BLaER1 treated with 17β-estradiol and CSF1 and Interleukin-3, amounts not matched to agents 10 nM and 100 nM (cell line): ENCODE results near the gene DNER.
"Not testable (repeated sequence)": the region's sequence is repeated elsewhere in the genome, so short reads cannot be mapped to it uniquely, and the experiment has no call there.

Source experiments
- H3K27ac ChIP-seq, 11 experiments: shearing (Covaris generic); formaldehyde crosslinking; 2 replicates each; pipeline ENCODE4 v1.8.1; 2022
- H3K27me3 ChIP-seq, 11 experiments: shearing (Covaris generic); formaldehyde crosslinking; 2 replicates each; pipeline ENCODE4 v1.8.1; 2022
- H3K36me3 ChIP-seq, 11 experiments: shearing (Covaris generic); formaldehyde crosslinking; 2 replicates each; pipeline ENCODE4 v1.8.1; 2022
- H3K4me1 ChIP-seq, 10 experiments: shearing (Covaris generic); formaldehyde crosslinking; 2 replicates each; pipeline ENCODE4 v1.8.1; 2022
- H3K4me2 ChIP-seq, 11 experiments: shearing (Covaris generic); formaldehyde crosslinking; 2 replicates each; pipeline ENCODE4 v1.8.1; 2022
- H3K4me3 ChIP-seq, 10 experiments: shearing (Covaris generic); formaldehyde crosslinking; 2 replicates each; pipeline ENCODE4 v1.8.1; 2022
- H3K9ac ChIP-seq, 11 experiments: shearing (Covaris generic); formaldehyde crosslinking; 2 replicates each; pipeline ENCODE4 v1.8.1; 2022
- H3K9me3 ChIP-seq, 11 experiments: shearing (Covaris generic); formaldehyde crosslinking; replicated peaks in 1 of 11; 2 replicates each; pipeline ENCODE4 v1.8.1; 2022
- H4K20me1 ChIP-seq, 11 experiments: shearing (Covaris generic); formaldehyde crosslinking; 2 replicates each; pipeline ENCODE4 v1.8.1; 2022
- Cebpa-rat ChIP-seq, 11 experiments: shearing (Covaris generic); IDR thresholded peaks; 2 replicates each; pipeline ENCODE4 v1.8.1; 2022

DNER gene

DNA sequence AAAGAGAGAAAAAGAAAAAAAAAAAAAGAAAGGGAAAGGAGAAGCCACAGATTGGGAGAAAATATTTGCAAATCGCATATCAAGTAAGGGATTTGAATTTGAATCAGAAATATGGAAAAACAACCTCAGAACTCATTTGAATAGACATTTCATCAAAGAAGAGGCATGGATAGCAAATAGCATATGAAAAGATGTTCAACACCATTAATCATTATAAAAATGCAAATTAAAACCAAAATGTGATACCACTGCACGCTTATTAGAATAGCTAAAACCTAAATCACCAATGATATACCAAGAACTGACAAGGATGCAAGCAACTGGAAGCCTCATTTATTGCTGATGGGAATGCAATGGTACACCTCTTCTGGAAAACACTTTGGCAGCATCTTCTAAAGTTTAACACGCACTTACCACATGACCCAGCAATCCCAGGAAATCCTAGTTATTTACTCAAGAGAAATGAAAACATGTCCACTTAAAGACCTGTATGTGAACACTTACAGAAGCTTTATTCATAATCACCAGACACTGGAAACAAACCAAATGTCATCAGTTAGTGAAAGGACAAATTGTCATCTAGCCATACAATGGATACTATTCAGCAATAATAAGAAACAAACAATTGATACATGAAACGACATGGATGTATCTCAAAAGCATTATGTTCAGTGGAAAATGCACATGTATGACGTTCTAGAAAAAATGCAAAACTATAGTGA lies 10.3 kb downstream of the DNER start:
- no peak for TF ChIP-seq Cebpa-rat (IDR thresholded peaks at IDR 0.05)
- no peaks in the 10 kb centered on the region for H3K36me3 ChIP-seq
- H3K4me3 ChIP-seq = no peak overlapping the region
- no peak overlapping the region for H3K4me2 ChIP-seq
- peaks cover 0 to 9% (median 7%) of the 10 kb centered on the region in 10 experiments; a peak in 8 of 20 replicates for H3K4me1 ChIP-seq
- no peaks in the 10 kb centered on the region for H3K9me3 ChIP-seq
- H4K20me1 ChIP-seq = no peaks in the 10 kb centered on the region
- no peaks in the 10 kb centered on the region for H3K27me3 ChIP-seq
- H3K27ac ChIP-seq = no peak overlapping the region
- H3K9ac ChIP-seq = no peak overlapping the region

DNA sequence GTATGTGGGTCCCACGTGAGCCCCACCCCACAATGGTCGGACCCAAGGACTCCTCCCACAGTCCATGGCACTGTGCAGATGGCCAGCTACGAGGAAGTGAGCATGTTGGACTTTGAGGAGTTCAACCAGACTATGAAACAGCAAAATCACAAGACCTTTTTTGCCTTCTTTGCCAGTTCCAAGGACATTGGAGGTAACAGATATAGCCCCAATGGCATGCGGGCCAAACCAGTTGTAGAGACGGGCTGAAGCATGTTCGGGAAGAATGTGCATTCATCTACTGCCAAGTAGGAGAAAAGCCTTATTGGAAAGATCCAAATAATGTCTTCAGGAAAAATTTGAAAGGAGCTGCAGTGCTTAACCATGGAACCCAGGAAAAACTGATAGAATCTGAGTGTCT lies 12.6 kb downstream of the DNER start:
- no peak for TF ChIP-seq Cebpa-rat (IDR thresholded peaks at IDR 0.05)
- no peak overlapping the region for H3K4me2 ChIP-seq
- no peaks in the 10 kb centered on the region for H4K20me1 ChIP-seq
- no peak overlapping the region for H3K27ac ChIP-seq
- H3K9ac ChIP-seq = no peak overlapping the region
- no peaks in the 10 kb centered on the region for H3K4me1 ChIP-seq
- H3K4me3 ChIP-seq = no peak overlapping the region
- H3K27me3 ChIP-seq = no peaks in the 10 kb centered on the region
- no peaks in the 10 kb centered on the region for H3K9me3 ChIP-seq
- no peaks in the 10 kb centered on the region for H3K36me3 ChIP-seq

GRCh38 chr2:229701062-229701461 lies 13.3 kb downstream of the DNER start:
- Histone ChIP-seq H3K27ac (no peak overlapping the region), H3K27me3 (no peaks in the 10 kb centered on the region), H3K9me3 (no peaks in the 10 kb centered on the region), H4K20me1 (no peaks in the 10 kb centered on the region), H3K4me1 (no peaks in the 10 kb centered on the region), H3K36me3 (no peaks in the 10 kb centered on the region), H3K4me3 (no peak overlapping the region), H3K4me2 (no peak overlapping the region), H3K9ac (no peak overlapping the region)
- no peak for TF ChIP-seq Cebpa-rat (IDR thresholded peaks at IDR 0.05)

DNA sequence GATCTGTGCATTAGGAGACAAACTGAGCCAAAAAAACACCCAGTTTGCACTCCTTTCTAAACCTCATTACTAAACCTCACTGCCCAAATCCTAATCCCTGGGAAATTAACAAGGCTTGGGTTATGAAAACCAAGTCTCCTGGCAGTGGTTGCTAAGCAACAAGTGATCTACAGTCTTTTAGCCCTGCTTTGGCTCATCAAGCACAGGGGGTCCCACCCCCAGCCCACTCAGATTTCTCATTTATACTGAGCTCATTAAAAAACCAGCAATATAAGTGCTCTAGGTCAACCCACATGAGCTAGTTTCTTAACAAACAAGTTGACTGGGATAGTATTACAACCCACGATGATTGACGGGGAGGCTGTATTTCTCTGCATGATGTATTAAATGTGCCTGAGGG lies 18.4 kb downstream of the DNER start:
- peaks cover 0 to 16% (median 8%) of the 10 kb centered on the region in 11 experiments; a peak in 9 of 22 replicates for H3K9me3 ChIP-seq
- no peaks in the 10 kb centered on the region for H4K20me1 ChIP-seq
- TF ChIP-seq Cebpa-rat (IDR thresholded peaks at IDR 0.05) = no peak
- H3K4me1 ChIP-seq = no peaks in the 10 kb centered on the region
- H3K27ac ChIP-seq = no peak overlapping the region
- H3K9ac ChIP-seq = no peak overlapping the region
- H3K27me3 ChIP-seq = no peaks in the 10 kb centered on the region
- H3K4me2 ChIP-seq = no peak overlapping the region
- no peak overlapping the region for H3K4me3 ChIP-seq
- H3K36me3 ChIP-seq = no peaks in the 10 kb centered on the region

DNA sequence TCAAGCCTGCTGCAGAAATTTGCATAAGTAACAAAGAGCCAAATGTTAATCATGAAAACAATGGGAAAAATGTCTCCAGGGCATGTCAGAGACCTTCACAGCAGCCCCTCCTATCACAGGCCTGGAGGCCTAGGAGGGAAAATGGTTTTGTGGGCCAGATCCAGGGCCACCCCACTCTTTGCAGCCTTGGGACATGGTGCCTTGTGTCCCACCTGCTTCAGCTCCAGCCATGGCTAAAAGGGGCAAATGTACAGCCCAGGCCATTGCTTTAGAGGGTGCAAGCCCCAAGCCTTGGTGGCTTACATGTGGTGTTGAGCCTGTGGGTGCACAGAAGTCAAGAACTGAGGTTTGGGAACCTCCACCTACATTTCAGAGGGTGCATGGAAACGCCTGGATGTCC lies 20.5 kb downstream of the DNER start:
- not testable (repeated sequence) for H3K27me3 ChIP-seq, H3K4me2 ChIP-seq, H3K36me3 ChIP-seq, H3K4me3 ChIP-seq, H3K4me1 ChIP-seq, H3K9ac ChIP-seq, H4K20me1 ChIP-seq, H3K27ac ChIP-seq
- H3K9me3 ChIP-seq = peaks cover 0 to 16% (median 9%) of the 10 kb centered on the region in 11 experiments; a peak in 11 of 22 replicates

GRCh38 chr2:229691631-229692030 lies 22.7 kb downstream of the DNER start:
- H3K4me1 ChIP-seq = no peaks in the 10 kb centered on the region
- TF ChIP-seq Cebpa-rat (IDR thresholded peaks at IDR 0.05) = no peak
- no peak overlapping the region for H3K4me2 ChIP-seq
- no peak overlapping the region for H3K9ac ChIP-seq
- peaks cover 0 to 16% (median 10%) of the 10 kb centered on the region in 11 experiments; a peak in 11 of 22 replicates for H3K9me3 ChIP-seq
- H3K36me3 ChIP-seq = no peaks in the 10 kb centered on the region
- H4K20me1 ChIP-seq = no peaks in the 10 kb centered on the region
- no peak overlapping the region for H3K27ac ChIP-seq
- H3K27me3 ChIP-seq = no peaks in the 10 kb centered on the region
- H3K4me3 ChIP-seq = no peak overlapping the region

DNA sequence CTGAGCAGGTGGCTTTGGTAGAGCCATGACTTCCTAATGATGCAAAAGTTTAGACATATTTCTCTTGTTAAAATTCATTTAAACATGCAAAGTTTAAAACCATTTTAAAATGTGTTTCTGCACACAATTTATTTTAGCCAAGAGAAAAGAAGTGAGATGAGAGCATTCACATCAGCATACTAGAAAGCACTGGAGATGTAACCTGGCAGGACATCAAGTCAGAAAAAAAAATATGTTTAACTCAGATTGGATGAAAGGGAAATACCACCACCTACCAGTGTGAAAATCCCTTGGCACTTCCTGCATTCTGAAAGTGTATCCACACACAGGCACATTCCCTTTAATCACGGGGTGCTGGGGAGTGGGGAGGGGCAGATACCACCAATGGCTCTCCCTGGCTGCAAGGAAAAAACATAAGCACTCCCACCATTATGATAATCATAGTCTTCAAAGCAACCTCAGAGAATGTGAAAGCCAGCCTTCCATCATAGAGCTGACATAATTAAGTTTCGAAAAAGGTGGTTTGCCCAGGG lies 25.0 kb downstream of the DNER start:
- TF ChIP-seq Cebpa-rat (IDR thresholded peaks at IDR 0.05) = no peak

DNA sequence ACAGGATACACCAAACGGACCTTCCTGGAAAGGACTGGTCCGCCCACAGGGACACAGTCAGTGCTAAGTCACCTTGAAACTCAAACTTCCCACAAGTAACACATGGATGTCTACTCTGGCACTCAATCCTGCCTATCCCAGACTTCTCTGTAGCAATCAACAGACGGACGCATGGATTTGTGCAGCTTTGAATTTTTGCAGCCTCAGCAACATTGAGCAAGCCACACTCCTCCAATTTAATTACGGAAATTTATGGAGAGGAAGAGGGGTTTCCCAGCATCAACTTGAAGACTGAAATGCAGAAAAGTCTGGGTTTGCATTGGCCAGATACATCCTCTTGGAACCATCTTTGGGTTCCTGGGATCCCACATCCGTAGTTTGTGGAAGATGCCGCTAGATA lies 26.2 kb downstream of the DNER start:
- Histone ChIP-seq H3K27ac (no peak overlapping the region), H3K4me2 (no peak overlapping the region), H3K36me3 (no peaks in the 10 kb centered on the region), H3K9ac (no peak overlapping the region), H3K4me3 (no peak overlapping the region), H3K4me1 (no peaks in the 10 kb centered on the region), H4K20me1 (no peaks in the 10 kb centered on the region), H3K9me3 (peaks cover 0 to 8% (median 0%) of the 10 kb centered on the region in 11 experiments; a peak in 5 of 22 replicates), H3K27me3 (no peaks in the 10 kb centered on the region)
- no peak for TF ChIP-seq Cebpa-rat (IDR thresholded peaks at IDR 0.05)

More for the DNA sequence above, 25.0 kb downstream of the DNER start:
- H3K4me3 ChIP-seq = no peak overlapping the region
- H3K4me2 ChIP-seq = no peak overlapping the region
- H3K27me3 ChIP-seq = no peaks in the 10 kb centered on the region
- no peak overlapping the region for H3K9ac ChIP-seq
- peaks cover 0 to 16% (median 10%) of the 10 kb centered on the region in 11 experiments; a peak in 11 of 22 replicates for H3K9me3 ChIP-seq
- no peak overlapping the region for H3K27ac ChIP-seq
- H3K4me1 ChIP-seq = no peaks in the 10 kb centered on the region
- no peaks in the 10 kb centered on the region for H3K36me3 ChIP-seq
- H4K20me1 ChIP-seq = no peaks in the 10 kb centered on the region

GRCh38 chr2:229686122-229686919 lies 28.0 kb downstream of the DNER start:
- Histone ChIP-seq H3K4me2 (no peak overlapping the region), H3K4me1 (no peaks in the 10 kb centered on the region), H3K9ac (no peak overlapping the region), H3K9me3 (peaks cover 0 to 8% (median 0%) of the 10 kb centered on the region in 11 experiments; a peak in 5 of 22 replicates), H4K20me1 (no peaks in the 10 kb centered on the region), H3K27me3 (no peaks in the 10 kb centered on the region), H3K4me3 (no peak overlapping the region), H3K27ac (no peak overlapping the region), H3K36me3 (no peaks in the 10 kb centered on the region)
- no peak for TF ChIP-seq Cebpa-rat (IDR thresholded peaks at IDR 0.05)
